ENCODE measurements around the gene TMEM26. TPM values are rescaled to one million over a fixed set of nuclear protein-coding genes. Genes with fewer than 3 reads are reported as not detected.

TMEM26 gene
- total RNA-seq, 1 experiment from 2014 or later = not detected

DNA sequence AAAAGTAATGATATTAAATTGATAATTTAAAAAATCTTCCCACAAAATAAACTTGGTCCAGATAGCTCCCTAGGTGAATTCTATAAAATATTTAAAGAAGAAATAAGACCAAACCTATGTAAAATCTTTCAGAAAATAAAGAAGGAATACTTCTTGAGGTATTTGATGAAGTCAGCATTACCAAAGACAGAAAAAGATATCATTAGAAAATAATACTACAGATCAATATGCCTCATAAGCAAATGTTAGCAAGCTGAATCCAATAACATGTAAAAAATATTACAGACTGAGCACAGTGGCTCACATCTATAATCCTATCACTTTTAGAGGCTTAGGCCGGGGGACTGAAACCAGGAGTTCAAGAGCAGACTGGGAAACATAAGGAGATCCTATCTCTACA, 30.0 kb downstream of the TMEM26 start:
- H3K9ac ChIP-seq (ENCODE audit: low read length) = no peak overlapping the region

GRCh38 chr10:61417661-61418060, 35.5 kb downstream of the TMEM26 start:
- no peak overlapping the region for H3K9ac ChIP-seq (ENCODE audit: low read length)
- H3K9me3 ChIP-seq (ENCODE audit: low read length) = 0 out of 2 replicates have a peak, but pooled peaks cover 7% of the 10 kb centered on the region
- H3K27ac ChIP-seq (ENCODE audit: low read length) = no peak overlapping the region
- no peaks in the 10 kb centered on the region for H4K20me1 ChIP-seq (ENCODE audit: low read length)
- CTCF ChIA-PET = no interaction called here
- no peak overlapping the region for H3K4me3 ChIP-seq (ENCODE audit: low read length)
- no TSS peak for BruUV-seq (replicated peaks)
- no peaks in the 10 kb centered on the region for H3K4me1 ChIP-seq (ENCODE audit: insufficient read depth, low read length)
- TF ChIP-seq EZH2phosphoT487 (IDR thresholded peaks at IDR 0.05; ENCODE audit: borderline replicate concordance, low read length) (no peak), EZH2 (IDR thresholded peaks at IDR 0.05; ENCODE audit: low read length, unreplicated experiment) (no peak)
- TF ChIP-seq, protein P1, sequence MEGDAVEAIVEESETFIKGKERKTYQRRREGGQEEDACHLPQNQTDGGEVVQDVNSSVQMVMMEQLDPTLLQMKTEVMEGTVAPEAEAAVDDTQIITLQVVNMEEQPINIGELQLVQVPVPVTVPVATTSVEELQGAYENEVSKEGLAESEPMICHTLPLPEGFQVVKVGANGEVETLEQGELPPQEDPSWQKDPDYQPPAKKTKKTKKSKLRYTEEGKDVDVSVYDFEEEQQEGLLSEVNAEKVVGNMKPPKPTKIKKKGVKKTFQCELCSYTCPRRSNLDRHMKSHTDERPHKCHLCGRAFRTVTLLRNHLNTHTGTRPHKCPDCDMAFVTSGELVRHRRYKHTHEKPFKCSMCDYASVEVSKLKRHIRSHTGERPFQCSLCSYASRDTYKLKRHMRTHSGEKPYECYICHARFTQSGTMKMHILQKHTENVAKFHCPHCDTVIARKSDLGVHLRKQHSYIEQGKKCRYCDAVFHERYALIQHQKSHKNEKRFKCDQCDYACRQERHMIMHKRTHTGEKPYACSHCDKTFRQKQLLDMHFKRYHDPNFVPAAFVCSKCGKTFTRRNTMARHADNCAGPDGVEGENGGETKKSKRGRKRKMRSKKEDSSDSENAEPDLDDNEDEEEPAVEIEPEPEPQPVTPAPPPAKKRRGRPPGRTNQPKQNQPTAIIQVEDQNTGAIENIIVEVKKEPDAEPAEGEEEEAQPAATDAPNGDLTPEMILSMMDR (conservative IDR thresholded peaks at IDR 0.05; ENCODE audit: low read depth, low read length) = no peak
- no peaks in the 10 kb centered on the region for H3K36me3 ChIP-seq (ENCODE audit: low read depth, low read length)
- no peaks in the 10 kb centered on the region for H3F3A ChIP-seq (ENCODE audit: low read length, unreplicated experiment)
- no peak overlapping the region for H3K4me2 ChIP-seq (ENCODE audit: low read length)
- 0 out of 2 replicates have a peak, but pooled peaks cover 5% of the 10 kb centered on the region for H3K9me2 ChIP-seq (replicated peaks; ENCODE audit: low read length)
- H3K27me3 ChIP-seq (ENCODE audit: low read length) = no peaks in the 10 kb centered on the region
- POLR2A ChIA-PET (ENCODE audit: unreplicated experiment) = no interaction called here
- H3K79me2 ChIP-seq (ENCODE audit: low read length) = no peaks in the 10 kb centered on the region
- intact Hi-C loops (cut with micrococcal nuclease) = no loop called here
- ATAC-seq (no peak), DNase-seq (no peak)
- H2AFZ ChIP-seq (ENCODE audit: low read length) = no peak overlapping the region

More for the DNA sequence above, 30.0 kb downstream of the TMEM26 start:
- BruUV-seq (replicated peaks) = no TSS peak
- TF ChIP-seq EZH2 (IDR thresholded peaks at IDR 0.05; ENCODE audit: low read length, unreplicated experiment) = no peak
- no peak for TF ChIP-seq EZH2phosphoT487 (IDR thresholded peaks at IDR 0.05; ENCODE audit: borderline replicate concordance, low read length)
- TF ChIP-seq, protein P1 (conservative IDR thresholded peaks at IDR 0.05; ENCODE audit: low read depth, low read length) = no peak
- ChIA-PET POLR2A (ENCODE audit: unreplicated experiment) (no interaction called here), CTCF (no interaction called here)
- H2AFZ ChIP-seq (ENCODE audit: low read length) = no peak overlapping the region
- no peak for ATAC-seq
- H3K4me2 ChIP-seq (ENCODE audit: low read length) = no peak overlapping the region
- no peaks in the 10 kb centered on the region for H3F3A ChIP-seq (ENCODE audit: low read length, unreplicated experiment)
- intact Hi-C loops (cut with micrococcal nuclease) = no loop called here
- H3K36me3 ChIP-seq (ENCODE audit: low read depth, low read length) = 0 out of 2 replicates have a peak, but pooled peaks cover 4% of the 10 kb centered on the region
- no peaks in the 10 kb centered on the region for H4K20me1 ChIP-seq (ENCODE audit: low read length)
- no peaks in the 10 kb centered on the region for H3K27me3 ChIP-seq (ENCODE audit: low read length)
- H3K79me2 ChIP-seq (ENCODE audit: low read length) = no peaks in the 10 kb centered on the region
- no peaks in the 10 kb centered on the region for H3K4me1 ChIP-seq (ENCODE audit: insufficient read depth, low read length)
- H3K27ac ChIP-seq (ENCODE audit: low read length) = no peak overlapping the region
- peaks cover 31% of the 10 kb centered on the region for H3K9me3 ChIP-seq (ENCODE audit: low read length)
- no peak overlapping the region for H3K4me3 ChIP-seq (ENCODE audit: low read length)
- DNase-seq = no peak
- H3K9me2 ChIP-seq (replicated peaks; ENCODE audit: low read length) = 0 out of 2 replicates have a peak, but pooled peaks cover 5% of the 10 kb centered on the region

DNA sequence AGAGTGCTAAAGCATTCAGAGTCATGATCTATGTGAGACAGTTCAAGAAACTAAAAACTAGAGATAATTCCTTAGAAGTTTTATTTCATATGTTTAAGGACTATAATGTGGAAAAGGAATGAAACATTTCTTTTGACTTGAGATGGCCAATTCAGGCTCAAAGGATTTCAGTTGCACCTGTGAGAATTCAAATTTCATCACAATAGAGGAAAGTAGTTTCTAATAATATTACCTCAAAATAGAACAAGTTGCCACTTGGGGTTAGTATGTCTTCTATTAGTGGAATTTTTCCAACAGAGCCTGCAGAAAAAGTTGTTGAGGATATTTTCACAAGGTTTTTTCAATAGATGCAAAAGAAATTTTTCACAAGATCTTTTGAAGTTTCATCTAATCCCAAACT, 37.4 kb downstream of the TMEM26 start:
- TF ChIP-seq, protein P1 (conservative IDR thresholded peaks at IDR 0.05; ENCODE audit: low read depth, low read length) = no peak
- no peak for TF ChIP-seq EZH2 (IDR thresholded peaks at IDR 0.05; ENCODE audit: low read length, unreplicated experiment)
- no peak for TF ChIP-seq EZH2phosphoT487 (IDR thresholded peaks at IDR 0.05; ENCODE audit: borderline replicate concordance, low read length)
- ATAC-seq (no peak), DNase-seq (no peak)
- H3K4me1 ChIP-seq (ENCODE audit: insufficient read depth, low read length) = no peaks in the 10 kb centered on the region
- H3K36me3 ChIP-seq (ENCODE audit: low read depth, low read length) = no peaks in the 10 kb centered on the region
- 0 out of 2 replicates have a peak, but pooled peaks cover 5% of the 10 kb centered on the region for H3K9me2 ChIP-seq (replicated peaks; ENCODE audit: low read length)
- H3K27ac ChIP-seq (ENCODE audit: low read length) = no peak overlapping the region
- H3K79me2 ChIP-seq (ENCODE audit: low read length) = no peaks in the 10 kb centered on the region
- H3K9ac ChIP-seq (ENCODE audit: low read length) = no peak overlapping the region
- H3K4me2 ChIP-seq (ENCODE audit: low read length) = no peak overlapping the region
- H4K20me1 ChIP-seq (ENCODE audit: low read length) = no peaks in the 10 kb centered on the region
- H3K27me3 ChIP-seq (ENCODE audit: low read length) = no peaks in the 10 kb centered on the region
- POLR2A ChIA-PET (ENCODE audit: unreplicated experiment) = no interaction called here
- H2AFZ ChIP-seq (ENCODE audit: low read length) = no peak overlapping the region
- H3F3A ChIP-seq (ENCODE audit: low read length, unreplicated experiment) = no peaks in the 10 kb centered on the region
- intact Hi-C loops (cut with micrococcal nuclease) = no loop called here
- no peak overlapping the region for H3K4me3 ChIP-seq (ENCODE audit: low read length)
- CTCF ChIA-PET = no interaction called here
- no TSS peak for BruUV-seq (replicated peaks)
- no peaks in the 10 kb centered on the region for H3K9me3 ChIP-seq (ENCODE audit: low read length)
